HepG2 (cell line): Measurements from ENCODE around the gene MDFI.

Experiments used
- AGO1 ChIP-seq: fragments of 200-400 bp; formaldehyde crosslinking; IDR thresholded peaks from 2 replicates; pipeline ENCODE4 v1.6.1; 2017; ENCODE audit warnings: mild to moderate bottlenecking, low read depth, low read length, moderate library complexity; ENCODE audit not compliant: poor library complexity, severe bottlenecking
- CEBPB ChIP-seq: IDR thresholded peaks from 2 replicates; pipeline ENCODE4 v1.6.1; 2011; ENCODE audit warnings: low read depth, low read length, improper control_type of control experiment, borderline replicate concordance
- CHD2 ChIP-seq: IDR thresholded peaks from 2 replicates; pipeline ENCODE4 v1.6.1; 2011; ENCODE audit warnings: low read depth, low read length, improper control_type of control experiment
- MBD4 ChIP-seq: IDR thresholded peaks from 2 replicates; pipeline ENCODE4 v1.6.1; 2012; ENCODE audit warnings: low read length, inconsistent platforms, borderline replicate concordance
- NFE2L2 ChIP-seq: fragments of 150-350 bp; IDR thresholded peaks from 2 replicates; pipeline ENCODE4 v1.6.1; 2014; ENCODE audit warnings: low read length
- PHB2 ChIP-seq: fragments of 450-650 bp; IDR thresholded peaks from 2 replicates; pipeline ENCODE4 v1.6.1; 2018; ENCODE audit not compliant: partially characterized antibody
- RXRB ChIP-seq: IDR thresholded peaks from 2 replicates; pipeline ENCODE4 v1.6.1; 2016; ENCODE audit warnings: borderline replicate concordance, missing genetic modification reagents, missing compliant biosample characterization
- SMC3 ChIP-seq: IDR thresholded peaks from 2 replicates; pipeline ENCODE4 v1.6.1; 2011; ENCODE audit warnings: low read length, improper control_type of control experiment
- ZFP36 ChIP-seq: fragments of 150-350 bp; IDR thresholded peaks from 2 replicates; pipeline ENCODE4 v1.6.1; 2018; ENCODE audit warnings: borderline replicate concordance, low read length, low read depth; ENCODE audit not compliant: partially characterized antibody
- ZNF629 ChIP-seq: sonication (generic); formaldehyde crosslinking; conservative IDR thresholded peaks from 2 replicates; pipeline ENCODE4 v1.5.0; 2020; ENCODE audit warnings: missing genetic modification reagents
- TF ChIP-seq, protein P1 (sequence below): sonication (generic); formaldehyde crosslinking; IDR thresholded peaks from 2 replicates; pipeline ENCODE4 v1.9.0; 2021; ENCODE audit warnings: missing genetic modification reagents, mild to moderate bottlenecking, borderline replicate concordance
- TF ChIP-seq, protein P2 (sequence below): sonication (generic); formaldehyde crosslinking; IDR thresholded peaks from 2 replicates; pipeline ENCODE4 v1.9.0; 2022; ENCODE audit warnings: missing genetic modification reagents, mild to moderate bottlenecking, borderline replicate concordance
- TF ChIP-seq, protein P3 (sequence below): sonication (generic); formaldehyde crosslinking; IDR thresholded peaks from 2 replicates; pipeline ENCODE4 v1.5.0; 2020; ENCODE audit warnings: mild to moderate bottlenecking, missing genetic modification reagents, moderate library complexity

DNA sequence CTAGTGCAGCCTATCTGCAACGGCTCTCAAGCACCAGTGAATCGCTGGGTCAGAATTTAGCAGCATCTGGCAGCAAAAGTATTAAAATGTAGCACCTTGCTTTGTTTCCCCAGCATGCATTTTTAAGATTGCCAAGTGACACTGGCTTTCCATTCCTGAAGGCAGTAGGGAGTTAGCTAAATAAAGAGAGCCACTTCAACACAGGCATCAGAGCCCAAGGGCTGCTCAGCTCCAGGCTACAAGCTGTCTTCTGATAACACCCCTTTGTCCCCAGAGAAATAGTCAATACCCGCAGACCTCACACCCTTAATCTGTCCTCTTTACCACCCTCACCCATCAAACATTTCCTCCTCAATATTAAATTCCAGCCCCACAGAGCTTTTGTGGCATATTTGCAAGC is 19.7 kb upstream of the MDFI start:
- TF ChIP-seq NFE2L2 (no peak), ZNF629 (CRISPR knock-in tag) (no peak), ZFP36 (no peak), CHD2 (no peak), PHB2 (no peak), SMC3 (no peak), AGO1 (no peak), CEBPB (no peak), RXRB (CRISPR knock-in tag) (no peak), MBD4 (no peak)
- TF ChIP-seq, protein P1, sequence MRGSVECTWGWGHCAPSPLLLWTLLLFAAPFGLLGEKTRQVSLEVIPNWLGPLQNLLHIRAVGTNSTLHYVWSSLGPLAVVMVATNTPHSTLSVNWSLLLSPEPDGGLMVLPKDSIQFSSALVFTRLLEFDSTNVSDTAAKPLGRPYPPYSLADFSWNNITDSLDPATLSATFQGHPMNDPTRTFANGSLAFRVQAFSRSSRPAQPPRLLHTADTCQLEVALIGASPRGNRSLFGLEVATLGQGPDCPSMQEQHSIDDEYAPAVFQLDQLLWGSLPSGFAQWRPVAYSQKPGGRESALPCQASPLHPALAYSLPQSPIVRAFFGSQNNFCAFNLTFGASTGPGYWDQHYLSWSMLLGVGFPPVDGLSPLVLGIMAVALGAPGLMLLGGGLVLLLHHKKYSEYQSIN (CRISPR knock-in tag): no peak
- TF ChIP-seq, protein P2, sequence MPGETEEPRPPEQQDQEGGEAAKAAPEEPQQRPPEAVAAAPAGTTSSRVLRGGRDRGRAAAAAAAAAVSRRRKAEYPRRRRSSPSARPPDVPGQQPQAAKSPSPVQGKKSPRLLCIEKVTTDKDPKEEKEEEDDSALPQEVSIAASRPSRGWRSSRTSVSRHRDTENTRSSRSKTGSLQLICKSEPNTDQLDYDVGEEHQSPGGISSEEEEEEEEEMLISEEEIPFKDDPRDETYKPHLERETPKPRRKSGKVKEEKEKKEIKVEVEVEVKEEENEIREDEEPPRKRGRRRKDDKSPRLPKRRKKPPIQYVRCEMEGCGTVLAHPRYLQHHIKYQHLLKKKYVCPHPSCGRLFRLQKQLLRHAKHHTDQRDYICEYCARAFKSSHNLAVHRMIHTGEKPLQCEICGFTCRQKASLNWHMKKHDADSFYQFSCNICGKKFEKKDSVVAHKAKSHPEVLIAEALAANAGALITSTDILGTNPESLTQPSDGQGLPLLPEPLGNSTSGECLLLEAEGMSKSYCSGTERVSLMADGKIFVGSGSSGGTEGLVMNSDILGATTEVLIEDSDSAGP: no peak
- TF ChIP-seq, protein P3, sequence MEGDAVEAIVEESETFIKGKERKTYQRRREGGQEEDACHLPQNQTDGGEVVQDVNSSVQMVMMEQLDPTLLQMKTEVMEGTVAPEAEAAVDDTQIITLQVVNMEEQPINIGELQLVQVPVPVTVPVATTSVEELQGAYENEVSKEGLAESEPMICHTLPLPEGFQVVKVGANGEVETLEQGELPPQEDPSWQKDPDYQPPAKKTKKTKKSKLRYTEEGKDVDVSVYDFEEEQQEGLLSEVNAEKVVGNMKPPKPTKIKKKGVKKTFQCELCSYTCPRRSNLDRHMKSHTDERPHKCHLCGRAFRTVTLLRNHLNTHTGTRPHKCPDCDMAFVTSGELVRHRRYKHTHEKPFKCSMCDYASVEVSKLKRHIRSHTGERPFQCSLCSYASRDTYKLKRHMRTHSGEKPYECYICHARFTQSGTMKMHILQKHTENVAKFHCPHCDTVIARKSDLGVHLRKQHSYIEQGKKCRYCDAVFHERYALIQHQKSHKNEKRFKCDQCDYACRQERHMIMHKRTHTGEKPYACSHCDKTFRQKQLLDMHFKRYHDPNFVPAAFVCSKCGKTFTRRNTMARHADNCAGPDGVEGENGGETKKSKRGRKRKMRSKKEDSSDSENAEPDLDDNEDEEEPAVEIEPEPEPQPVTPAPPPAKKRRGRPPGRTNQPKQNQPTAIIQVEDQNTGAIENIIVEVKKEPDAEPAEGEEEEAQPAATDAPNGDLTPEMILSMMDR (CRISPR knock-in tag): no peak
